ENCODE data around the gene CLEC1A.
A peak's percentile ranks its signal among the peaks of the same experiment; 100 is the strongest.

Gene CLEC1A

GRCh38 chr12:10033783-10034545 is 64.8 kb downstream of the CLEC1A start:
- Histone ChIP-seq H3K27me3 (ENCODE audit: insufficient read depth, low read length, poor library complexity) (no peaks in the 10 kb centered on the region), H3K4me3 (ENCODE audit: low read length) (no peak overlapping the region), H3K27ac (ENCODE audit: low read depth, low read length) (no peak overlapping the region), H3K23ac (ENCODE audit: low read length) (no peak overlapping the region), H2BK5ac (ENCODE audit: low read length) (no peak overlapping the region), H3K56ac (ENCODE audit: low read length) (no peak overlapping the region), H2BK15ac (replicated peaks; ENCODE audit: low read depth) (no peak overlapping the region), H3K79me2 (ENCODE audit: control insufficient read depth, insufficient read depth, low read length) (no peaks in the 10 kb centered on the region), H4K8ac (ENCODE audit: low read depth, low read length) (no peak overlapping the region), H3K4ac (ENCODE audit: low read depth, low read length) (no peak overlapping the region), H3K4me2 (ENCODE audit: low read length) (no peak overlapping the region), H3K9ac (ENCODE audit: low read length) (no peak overlapping the region), H3K18ac (ENCODE audit: low read length) (no peak overlapping the region), H3K79me1 (ENCODE audit: low read length) (no peaks in the 10 kb centered on the region), H2AK5ac (ENCODE audit: low read length) (no peak overlapping the region), H3K36me3 (ENCODE audit: control insufficient read depth, insufficient read depth, low read length) (no peaks in the 10 kb centered on the region), H3K4me1 (ENCODE audit: control insufficient read depth, low read depth, low read length) (no peaks in the 10 kb centered on the region), H4K5ac (ENCODE audit: low read length) (no peak overlapping the region), H2BK120ac (ENCODE audit: low read depth, low read length) (no peak overlapping the region)
- DNase-seq = no peak
- no CpG with 5 or more reads among the region's 1 CpG for WGBS (ENCODE audit: extremely low coverage, insufficient coverage, low lambda C conversion rate)

- WGBS (ENCODE audit: extremely low coverage, insufficient coverage, low lambda C conversion rate) = no CpG with 5 or more reads among the region's 5 CpGs
- Histone ChIP-seq H3K27me3 (ENCODE audit: insufficient read depth, low read length, poor library complexity) (no peaks in the 10 kb centered on the region), H3K79me2 (ENCODE audit: control insufficient read depth, insufficient read depth, low read length) (no peaks in the 10 kb centered on the region), H3K9ac (ENCODE audit: low read length) (no peak overlapping the region), H3K18ac (ENCODE audit: low read length) (no peak overlapping the region), H3K23ac (ENCODE audit: low read length) (no peak overlapping the region), H2AK5ac (ENCODE audit: low read length) (no peak overlapping the region), H3K4me1 (ENCODE audit: control insufficient read depth, low read depth, low read length) (no peaks in the 10 kb centered on the region), H2BK5ac (ENCODE audit: low read length) (no peak overlapping the region), H4K5ac (ENCODE audit: low read length) (no peak overlapping the region), H3K36me3 (ENCODE audit: control insufficient read depth, insufficient read depth, low read length) (no peaks in the 10 kb centered on the region), H3K79me1 (ENCODE audit: low read length) (no peaks in the 10 kb centered on the region), H4K8ac (ENCODE audit: low read depth, low read length) (no peak overlapping the region), H3K4ac (ENCODE audit: low read depth, low read length) (no peak overlapping the region), H3K4me2 (ENCODE audit: low read length) (no peak overlapping the region), H3K56ac (ENCODE audit: low read length) (no peak overlapping the region), H3K4me3 (ENCODE audit: low read length) (no peak overlapping the region), H2BK120ac (ENCODE audit: low read depth, low read length) (no peak overlapping the region), H3K27ac (ENCODE audit: low read depth, low read length) (no peak overlapping the region), H2BK15ac (replicated peaks; ENCODE audit: low read depth) (no peak overlapping the region)
- peak; percentile 83 for DNase-seq
Measured at GRCh38 chr12:10031771-10032175, 67.0 kb downstream of the CLEC1A start.

- H2BK15ac ChIP-seq (replicated peaks; ENCODE audit: low read depth) = no peak overlapping the region
Measured at GRCh38 chr12:10031321-10031720, 67.5 kb downstream of the CLEC1A start.

GRCh38 chr12:10030446-10030845 is 68.3 kb downstream of the CLEC1A start, which contains the start of gene CLEC9A:
TSS of gene CLEC9A (plus strand) at chr12:10030682. CDS start at chr12:10052688, 22,006 bp downstream.
- Histone ChIP-seq H3K4me3 (ENCODE audit: low read length) (no peak within 1 kb of the TSS), H3K9ac (ENCODE audit: low read length) (no peak within 1 kb of the TSS), H2BK15ac (replicated peaks; ENCODE audit: low read depth) (no peak within 1 kb of the TSS), H3K4me2 (ENCODE audit: low read length) (no peak within 1 kb of the TSS), H3K4ac (ENCODE audit: low read depth, low read length) (no peak within 1 kb of the TSS), H3K36me3 (ENCODE audit: control insufficient read depth, insufficient read depth, low read length) (no peaks in the 10 kb centered on the region), H3K79me2 (ENCODE audit: control insufficient read depth, insufficient read depth, low read length) (no peaks in the 10 kb centered on the region), H3K27ac (ENCODE audit: low read depth, low read length) (no peak within 1 kb of the TSS), H3K18ac (ENCODE audit: low read length) (no peak within 1 kb of the TSS), H2AK5ac (ENCODE audit: low read length) (no peak within 1 kb of the TSS), H3K4me1 (ENCODE audit: control insufficient read depth, low read depth, low read length) (no peaks in the 10 kb centered on the region), H2BK5ac (ENCODE audit: low read length) (no peak within 1 kb of the TSS), H3K56ac (ENCODE audit: low read length) (no peak within 1 kb of the TSS), H4K5ac (ENCODE audit: low read length) (no peak within 1 kb of the TSS), H3K27me3 (ENCODE audit: insufficient read depth, low read length, poor library complexity) (no peaks in the 10 kb centered on the region), H4K8ac (ENCODE audit: low read depth, low read length) (no peak within 1 kb of the TSS), H2BK120ac (ENCODE audit: low read depth, low read length) (no peak within 1 kb of the TSS), H3K23ac (ENCODE audit: low read length) (no peak within 1 kb of the TSS), H3K79me1 (ENCODE audit: low read length) (no peaks in the 10 kb centered on the region)
- WGBS (ENCODE audit: extremely low coverage, insufficient coverage, low lambda C conversion rate) = no CpG with 5 or more reads among the region's 14 CpGs
- DNase-seq = no peak

More at GRCh38 chr12:10031321-10031720, 67.5 kb downstream of the CLEC1A start:
- H3K4me3 ChIP-seq (ENCODE audit: low read length) = no peak overlapping the region
- no peaks in the 10 kb centered on the region for H3K36me3 ChIP-seq (ENCODE audit: control insufficient read depth, insufficient read depth, low read length)
- H2BK120ac ChIP-seq (ENCODE audit: low read depth, low read length) = no peak overlapping the region
- no peaks in the 10 kb centered on the region for H3K4me1 ChIP-seq (ENCODE audit: control insufficient read depth, low read depth, low read length)
- no peak overlapping the region for H3K56ac ChIP-seq (ENCODE audit: low read length)
- no peak overlapping the region for H2AK5ac ChIP-seq (ENCODE audit: low read length)
- H3K4ac ChIP-seq (ENCODE audit: low read depth, low read length) = no peak overlapping the region
- WGBS (ENCODE audit: extremely low coverage, insufficient coverage, low lambda C conversion rate) = no CpG with 5 or more reads among the region's 4 CpGs
- no peak overlapping the region for H3K9ac ChIP-seq (ENCODE audit: low read length)
- H3K27ac ChIP-seq (ENCODE audit: low read depth, low read length) = no peak overlapping the region
- no peaks in the 10 kb centered on the region for H3K79me1 ChIP-seq (ENCODE audit: low read length)
- H4K8ac ChIP-seq (ENCODE audit: low read depth, low read length) = no peak overlapping the region
- H3K18ac ChIP-seq (ENCODE audit: low read length) = no peak overlapping the region
- DNase-seq = peak; percentile 36
- H3K4me2 ChIP-seq (ENCODE audit: low read length) = no peak overlapping the region
- H3K27me3 ChIP-seq (ENCODE audit: insufficient read depth, low read length, poor library complexity) = no peaks in the 10 kb centered on the region
- no peak overlapping the region for H2BK5ac ChIP-seq (ENCODE audit: low read length)
- H4K5ac ChIP-seq (ENCODE audit: low read length) = no peak overlapping the region
- H3K79me2 ChIP-seq (ENCODE audit: control insufficient read depth, insufficient read depth, low read length) = no peaks in the 10 kb centered on the region
- no peak overlapping the region for H3K23ac ChIP-seq (ENCODE audit: low read length)

- no CpG with 5 or more reads among the region's 4 CpGs for WGBS (ENCODE audit: extremely low coverage, insufficient coverage, low lambda C conversion rate)
- no peaks in the 10 kb centered on the region for H3K79me2 ChIP-seq (ENCODE audit: control insufficient read depth, insufficient read depth, low read length)
- no peak overlapping the region for H2BK5ac ChIP-seq (ENCODE audit: low read length)
- H3K36me3 ChIP-seq (ENCODE audit: control insufficient read depth, insufficient read depth, low read length) = no peaks in the 10 kb centered on the region
- no peaks in the 10 kb centered on the region for H3K27me3 ChIP-seq (ENCODE audit: insufficient read depth, low read length, poor library complexity)
- no peaks in the 10 kb centered on the region for H3K4me1 ChIP-seq (ENCODE audit: control insufficient read depth, low read depth, low read length)
- no peak overlapping the region for H2BK15ac ChIP-seq (replicated peaks; ENCODE audit: low read depth)
- H3K4me2 ChIP-seq (ENCODE audit: low read length) = no peak overlapping the region
- no peak overlapping the region for H3K56ac ChIP-seq (ENCODE audit: low read length)
- no peak overlapping the region for H4K8ac ChIP-seq (ENCODE audit: low read depth, low read length)
- no peak overlapping the region for H3K23ac ChIP-seq (ENCODE audit: low read length)
- H2BK120ac ChIP-seq (ENCODE audit: low read depth, low read length) = no peak overlapping the region
- no peak overlapping the region for H3K27ac ChIP-seq (ENCODE audit: low read depth, low read length)
- no peak for DNase-seq
- no peak overlapping the region for H4K5ac ChIP-seq (ENCODE audit: low read length)
- H3K4me3 ChIP-seq (ENCODE audit: low read length) = no peak overlapping the region
- no peaks in the 10 kb centered on the region for H3K79me1 ChIP-seq (ENCODE audit: low read length)
- no peak overlapping the region for H2AK5ac ChIP-seq (ENCODE audit: low read length)
- H3K18ac ChIP-seq (ENCODE audit: low read length) = no peak overlapping the region
- H3K4ac ChIP-seq (ENCODE audit: low read depth, low read length) = no peak overlapping the region
- H3K9ac ChIP-seq (ENCODE audit: low read length) = no peak overlapping the region
Measured at GRCh38 chr12:10027721-10028120, 71.1 kb downstream of the CLEC1A start.

GRCh38 chr12:10027311-10027710 is 71.5 kb downstream of the CLEC1A start:
- WGBS (ENCODE audit: extremely low coverage, insufficient coverage, low lambda C conversion rate) = no CpG with 5 or more reads among the region's 3 CpGs
- Histone ChIP-seq H2BK120ac (ENCODE audit: low read depth, low read length) (no peak overlapping the region), H2BK5ac (ENCODE audit: low read length) (no peak overlapping the region)

More at GRCh38 chr12:10027311-10027710, 71.5 kb downstream of the CLEC1A start:
- H2BK15ac ChIP-seq (replicated peaks; ENCODE audit: low read depth) = no peak overlapping the region
- H3K18ac ChIP-seq (ENCODE audit: low read length) = no peak overlapping the region
- H4K8ac ChIP-seq (ENCODE audit: low read depth, low read length) = no peak overlapping the region
- H3K36me3 ChIP-seq (ENCODE audit: control insufficient read depth, insufficient read depth, low read length) = no peaks in the 10 kb centered on the region
- H3K56ac ChIP-seq (ENCODE audit: low read length) = no peak overlapping the region
- no peaks in the 10 kb centered on the region for H3K79me1 ChIP-seq (ENCODE audit: low read length)
- H3K4ac ChIP-seq (ENCODE audit: low read depth, low read length) = no peak overlapping the region
- DNase-seq = no peak
- H3K27ac ChIP-seq (ENCODE audit: low read depth, low read length) = no peak overlapping the region
- H3K4me3 ChIP-seq (ENCODE audit: low read length) = no peak overlapping the region
- H3K4me2 ChIP-seq (ENCODE audit: low read length) = no peak overlapping the region
- no peaks in the 10 kb centered on the region for H3K27me3 ChIP-seq (ENCODE audit: insufficient read depth, low read length, poor library complexity)
- H3K4me1 ChIP-seq (ENCODE audit: control insufficient read depth, low read depth, low read length) = no peaks in the 10 kb centered on the region
- no peak overlapping the region for H3K9ac ChIP-seq (ENCODE audit: low read length)
- no peak overlapping the region for H2AK5ac ChIP-seq (ENCODE audit: low read length)
- H3K79me2 ChIP-seq (ENCODE audit: control insufficient read depth, insufficient read depth, low read length) = no peaks in the 10 kb centered on the region
- H4K5ac ChIP-seq (ENCODE audit: low read length) = no peak overlapping the region
- H3K23ac ChIP-seq (ENCODE audit: low read length) = no peak overlapping the region
